Measurements from ENCODE around the gene PXN.
"Not testable (repeated sequence)": the region's sequence is repeated elsewhere in the genome, so short reads cannot be mapped to it uniquely, and the experiment has no call there.

PXN gene

DNA sequence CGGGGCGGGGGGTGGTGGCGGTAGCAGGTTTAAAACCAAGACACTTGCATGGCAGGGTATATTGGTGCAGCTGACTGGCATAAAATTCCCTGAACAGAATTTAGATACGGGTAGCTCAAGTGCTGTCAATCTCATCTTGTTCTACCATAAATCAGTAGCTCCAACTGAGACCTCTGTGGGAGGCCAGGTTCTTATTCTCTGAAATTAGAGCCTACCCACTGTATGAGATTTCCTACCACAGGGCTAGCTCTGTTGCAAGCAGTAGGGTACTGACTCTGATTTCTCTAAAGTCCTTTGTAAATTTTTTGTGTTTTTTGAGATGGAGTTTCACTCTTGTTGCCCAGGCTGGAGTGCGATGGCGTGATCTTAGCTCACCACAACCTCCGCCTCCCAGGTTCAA is 61.4 kb downstream of the PXN start:
- no peak for DNase-seq

DNA sequence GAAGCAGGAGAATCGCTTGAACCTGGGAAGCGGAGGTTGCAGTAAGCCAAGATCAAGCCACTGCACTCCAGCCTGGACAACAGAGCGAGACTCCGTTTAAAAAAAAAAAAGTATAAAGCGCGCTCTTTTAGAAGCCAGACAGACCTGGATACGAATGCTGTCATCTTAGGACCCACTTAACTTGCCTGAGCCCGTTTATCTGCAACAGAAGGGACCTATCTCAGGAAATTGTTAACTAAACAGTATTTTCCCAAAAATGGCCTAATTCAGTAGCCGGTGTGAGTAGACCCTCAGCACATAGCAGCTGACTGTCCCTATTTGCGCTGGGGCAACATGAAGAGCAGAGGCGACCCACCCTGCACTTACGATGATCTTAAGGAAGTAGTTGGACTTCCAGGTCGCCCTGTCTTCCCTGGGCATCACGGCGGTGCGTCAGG is 65.1 kb downstream of the PXN start:
- DNase-seq, result no peak

DNA sequence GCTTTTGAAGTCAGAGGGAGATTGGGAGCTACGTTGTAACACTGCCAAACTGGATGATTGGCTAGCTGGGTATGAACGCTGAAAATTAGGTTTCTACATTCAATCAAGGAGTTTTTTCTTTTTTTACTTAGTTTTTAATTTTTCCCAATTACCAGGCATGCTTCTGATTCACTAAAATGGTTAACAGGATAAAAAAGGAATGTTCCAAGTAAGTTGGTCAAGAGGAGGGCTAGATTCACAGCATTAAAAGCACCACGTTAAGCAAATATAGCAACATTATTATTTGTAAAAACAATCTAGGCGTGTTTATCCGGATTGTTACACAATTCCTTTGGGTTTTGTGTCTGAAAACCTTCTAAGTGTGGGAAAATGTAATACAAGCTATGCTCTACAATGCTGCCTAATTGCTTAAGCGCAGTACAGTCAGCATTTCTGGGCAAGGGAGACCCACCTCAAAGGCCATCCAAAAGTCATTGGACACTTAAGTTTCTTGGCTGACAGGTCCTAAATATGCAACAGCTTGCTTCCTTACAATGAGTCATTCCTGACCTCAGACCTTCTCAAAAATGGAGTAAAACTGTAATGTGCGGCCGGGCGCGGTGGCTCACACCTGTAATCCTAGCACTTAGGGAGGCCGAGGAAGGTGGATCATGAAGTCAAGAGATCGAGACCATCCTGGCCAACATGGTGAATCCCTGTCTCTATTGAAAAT is 65.8 kb downstream of the PXN start:
- no peak for DNase-seq

DNA sequence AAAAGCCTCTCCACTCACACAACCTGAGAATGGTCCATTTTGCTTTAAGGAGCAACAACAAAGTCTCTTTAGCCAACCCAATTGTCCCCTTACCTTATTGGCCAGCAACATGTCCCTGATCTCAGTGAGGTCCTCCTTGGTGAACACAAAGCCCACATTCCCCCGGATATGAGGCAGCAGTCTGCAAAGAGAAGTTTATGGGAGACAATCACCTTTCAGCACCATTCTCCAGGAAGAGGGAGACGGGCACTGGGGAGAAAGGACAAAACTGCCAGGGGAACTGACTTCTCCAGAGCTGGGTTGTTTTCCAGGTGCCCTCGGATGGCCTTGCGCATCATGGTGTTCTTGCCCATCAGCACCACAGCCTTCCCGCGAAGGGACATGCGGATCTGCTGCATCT is 66.5 kb downstream of the PXN start:
- no peak for DNase-seq

DNA sequence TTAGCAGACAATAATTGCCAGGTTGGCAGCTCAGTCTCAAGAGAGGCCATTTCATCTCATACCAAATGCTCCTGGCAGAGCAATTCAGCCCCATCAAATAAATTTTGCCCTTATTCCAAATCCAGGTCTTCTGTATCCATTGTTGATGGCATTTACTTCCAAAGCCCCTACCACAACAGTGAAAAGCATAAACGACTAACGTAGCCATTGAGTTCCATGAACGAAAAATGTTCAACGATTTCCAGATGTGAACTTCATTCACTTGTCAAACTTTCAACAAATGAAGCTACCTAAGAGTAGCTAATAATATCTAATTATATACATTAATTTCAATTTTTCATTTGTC is 68.0 kb downstream of the PXN start:
- DNase-seq, result no peak

DNA sequence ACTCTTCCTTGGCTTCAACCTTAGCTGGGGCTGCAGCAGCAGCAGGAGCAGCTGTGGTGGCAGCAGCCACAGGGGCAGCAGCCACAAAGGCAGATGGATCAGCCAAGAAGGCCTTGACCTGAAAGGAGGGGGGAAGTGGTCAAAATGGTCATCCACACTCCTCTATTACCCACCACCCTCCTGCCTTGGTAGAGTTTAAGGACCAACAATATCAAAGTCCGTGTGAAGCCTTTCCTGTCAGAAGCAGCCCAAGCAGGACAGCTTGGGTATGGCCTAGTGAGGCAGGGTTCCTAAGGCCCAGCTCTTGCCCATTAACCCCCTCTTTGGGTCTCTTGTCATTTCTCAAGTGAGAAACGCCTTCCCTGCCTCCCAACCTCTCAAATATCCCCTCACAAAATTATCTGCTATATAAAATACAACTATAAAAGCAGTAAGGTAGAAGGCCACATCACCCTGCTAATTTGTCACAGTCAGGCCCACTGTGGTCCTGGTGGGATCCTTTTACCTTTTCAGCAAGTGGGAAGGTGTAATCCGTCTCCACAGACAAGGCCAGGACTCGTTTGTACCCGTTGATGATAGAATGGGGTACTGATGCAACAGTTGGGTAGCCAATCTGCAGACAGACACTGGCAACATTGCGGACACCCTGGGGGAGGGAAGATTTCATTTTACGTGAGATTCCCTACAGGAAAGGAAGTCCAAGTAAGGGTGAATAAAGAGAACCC is 68.6 kb downstream of the PXN start:
- not testable (repeated sequence) for DNase-seq

DNA sequence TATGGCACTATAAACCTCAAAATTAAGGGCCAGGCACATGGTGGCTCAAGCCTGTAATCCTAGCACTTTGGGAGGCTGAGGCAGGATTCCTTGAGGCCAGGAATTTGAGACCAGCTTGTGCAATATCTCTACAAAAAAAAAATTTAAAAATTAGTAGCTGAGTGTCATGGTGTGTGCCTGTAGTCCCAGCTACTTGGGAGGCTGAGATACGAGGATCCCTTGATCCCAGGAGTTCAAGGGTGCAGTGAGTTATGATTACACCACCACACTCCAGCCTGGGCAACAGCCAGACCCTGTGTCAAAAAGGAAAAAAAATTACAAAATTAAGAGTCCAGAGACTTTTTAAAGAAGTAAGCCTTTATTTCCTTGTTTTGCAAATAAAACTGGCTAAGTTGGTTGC is 69.2 kb downstream of the PXN start:
- DNase-seq, result no peak

DNA sequence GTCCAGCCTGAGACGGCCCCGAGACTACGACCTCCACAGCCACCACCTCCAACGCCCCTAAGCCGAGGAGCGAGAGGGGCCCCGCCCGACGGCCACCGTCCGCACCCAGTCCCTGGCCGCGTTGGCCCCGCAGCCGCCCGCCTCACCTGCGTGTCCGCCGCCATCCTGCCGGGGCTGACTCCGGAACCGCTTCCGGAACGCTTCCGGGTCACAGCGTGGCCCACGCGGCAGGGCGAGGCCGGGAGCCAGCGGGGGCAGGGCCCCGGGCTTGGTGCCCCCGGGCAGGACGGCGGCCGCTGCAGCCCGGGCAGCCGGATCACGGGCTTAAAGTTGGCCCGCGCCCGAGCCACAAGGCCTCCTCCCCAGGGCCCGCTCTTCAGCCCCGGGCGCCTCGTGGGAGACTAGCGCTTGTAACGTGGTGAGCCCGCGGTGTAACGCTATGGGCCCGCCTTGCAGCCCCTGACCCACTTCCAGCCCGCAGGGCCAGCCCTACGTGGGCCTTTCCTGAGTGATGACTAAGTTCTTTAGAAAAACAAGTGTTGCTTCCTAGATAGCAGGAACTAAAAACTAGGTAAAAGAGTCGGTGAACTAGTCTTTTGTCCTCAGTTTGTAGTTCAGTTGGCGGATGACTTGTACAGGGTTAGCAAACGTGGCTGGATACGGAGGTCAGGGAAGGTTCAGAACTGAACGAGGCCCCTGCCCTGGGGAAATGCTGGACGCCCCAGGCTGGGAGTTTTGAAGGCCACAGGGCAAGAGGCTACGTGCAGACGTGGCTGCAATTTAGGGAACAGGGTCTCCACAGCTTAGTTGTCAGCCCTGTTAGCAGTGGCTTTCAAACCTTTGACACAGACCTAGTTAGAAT is 70.8 kb downstream of the PXN start, which contains the start of gene GCN1:
TSS of gene GCN1 (minus strand) at position 182 of the 862 bp plus-strand sequence. CDS start at position 164, 18 bp downstream.
- peak; percentile 85 for DNase-seq

DNA sequence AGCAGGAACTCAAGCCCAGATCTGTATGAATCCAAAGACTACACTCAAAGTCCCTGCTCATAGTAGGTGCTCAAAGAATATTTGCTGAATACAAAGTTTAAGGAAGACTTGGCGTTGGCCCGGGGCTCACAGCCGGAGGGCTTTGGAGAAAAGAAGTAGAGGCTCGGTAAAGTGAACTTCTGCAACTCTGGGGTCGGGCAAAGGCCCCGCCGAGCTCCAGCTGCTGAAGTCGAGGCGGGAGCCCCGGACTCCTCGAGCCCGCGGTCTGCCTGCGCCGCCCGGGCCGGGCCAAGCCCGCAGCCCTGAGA is 71.3 kb downstream of the PXN start:
- DNase-seq, result no peak

DNA sequence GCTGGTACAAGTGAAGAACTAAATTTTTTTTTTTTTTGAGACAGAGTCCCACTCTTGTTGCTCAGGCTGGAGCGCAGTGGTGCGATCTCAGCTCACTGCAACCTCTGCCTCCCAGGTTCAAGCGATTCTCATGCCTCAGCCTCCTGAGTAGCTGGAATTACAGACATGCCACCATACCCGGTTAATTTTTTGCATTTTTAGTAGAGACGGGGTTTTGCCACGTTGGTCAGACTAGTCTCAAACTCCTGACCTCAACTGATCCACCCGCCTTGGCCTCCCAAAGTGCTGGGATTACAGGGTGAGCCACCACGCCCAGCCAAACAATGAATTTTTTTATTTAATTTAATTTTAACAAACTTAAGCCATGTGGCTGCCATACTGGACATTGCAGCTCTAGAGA is 72.2 kb downstream of the PXN start:
- not testable (repeated sequence) for DNase-seq

DNA sequence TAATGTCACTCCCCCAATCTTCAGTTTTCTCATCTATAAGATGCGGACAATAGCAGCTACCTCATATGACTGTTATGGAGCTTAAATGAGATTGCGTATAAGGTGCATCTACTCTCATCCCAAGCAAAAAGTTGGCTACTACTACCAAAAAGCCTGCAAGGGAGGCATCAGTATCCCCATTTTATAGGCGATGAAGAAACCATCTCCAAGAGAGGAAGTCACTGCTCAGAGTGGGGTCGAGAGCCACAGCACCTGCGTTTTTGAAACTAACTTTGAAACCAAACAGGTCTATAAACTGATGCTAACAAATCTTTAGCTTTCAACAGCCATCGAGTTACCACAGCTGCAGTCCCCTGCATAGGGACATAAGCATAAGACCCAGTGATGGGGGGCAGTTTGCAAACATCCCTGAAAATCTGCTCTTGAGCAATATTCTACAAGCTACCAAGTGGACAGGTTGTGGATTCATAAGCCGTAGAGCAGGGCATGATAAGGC is 74.5 kb downstream of the PXN start:
- no peak for DNase-seq

DNA sequence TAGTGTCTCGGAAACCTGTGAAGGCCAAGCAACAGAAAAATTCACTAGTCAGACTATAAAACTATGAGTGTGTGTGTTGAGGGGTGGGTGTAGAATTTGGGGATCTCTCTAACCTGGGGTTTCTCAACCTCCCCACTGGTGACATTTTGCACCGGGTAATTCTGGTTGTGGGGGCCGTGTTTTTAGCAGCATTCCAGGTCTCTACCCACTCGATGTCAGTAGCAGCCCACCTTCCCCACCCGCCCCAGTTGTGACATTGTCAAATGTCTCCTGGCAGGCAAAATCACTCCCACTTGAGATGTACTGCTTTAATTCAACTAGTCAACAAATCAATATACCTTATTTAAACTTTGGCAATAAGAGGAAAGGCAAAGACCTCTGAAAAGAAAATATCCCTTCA is 75.1 kb downstream of the PXN start:
- no peak for DNase-seq

DNA sequence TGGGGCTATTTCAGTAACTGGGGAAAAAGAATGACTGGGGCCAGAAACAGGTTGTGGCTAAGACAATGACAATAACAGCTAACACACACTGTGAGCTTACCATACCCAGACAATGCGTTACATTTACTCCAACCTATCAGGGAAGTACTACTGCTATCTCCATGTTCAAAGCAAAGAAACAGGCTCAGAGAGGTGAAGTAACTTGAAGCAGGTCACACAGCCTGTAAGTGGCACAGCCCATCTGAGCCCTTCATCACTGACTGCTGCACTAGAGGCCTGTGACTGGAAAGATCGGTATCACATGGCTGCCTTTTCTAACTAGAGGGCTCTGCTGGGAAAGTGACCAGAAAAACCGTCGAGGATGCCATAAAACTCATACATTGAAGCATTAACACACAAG is 78.9 kb downstream of the PXN start:
- no peak for DNase-seq

DNA sequence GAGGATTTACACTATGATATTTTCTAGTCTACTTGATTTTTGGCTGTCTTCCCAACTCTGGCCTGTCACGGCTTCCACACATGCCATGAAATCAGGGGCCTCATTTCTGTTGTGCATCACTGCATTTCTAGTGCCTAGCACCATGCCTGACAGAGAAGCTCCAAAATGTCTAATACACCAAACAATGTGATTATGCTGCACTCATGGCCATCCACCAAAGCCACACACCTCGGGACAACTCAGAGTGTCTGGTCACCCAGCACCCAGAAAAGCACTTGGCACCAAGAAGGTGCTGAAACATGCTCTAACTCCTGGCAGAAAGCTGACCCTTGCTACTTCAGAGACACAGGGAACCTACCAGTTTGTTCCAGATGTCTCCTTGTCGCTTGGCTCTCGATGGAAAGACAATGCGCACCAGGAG is 82.3 kb downstream of the PXN start:
- DNase-seq, result no peak

DNA sequence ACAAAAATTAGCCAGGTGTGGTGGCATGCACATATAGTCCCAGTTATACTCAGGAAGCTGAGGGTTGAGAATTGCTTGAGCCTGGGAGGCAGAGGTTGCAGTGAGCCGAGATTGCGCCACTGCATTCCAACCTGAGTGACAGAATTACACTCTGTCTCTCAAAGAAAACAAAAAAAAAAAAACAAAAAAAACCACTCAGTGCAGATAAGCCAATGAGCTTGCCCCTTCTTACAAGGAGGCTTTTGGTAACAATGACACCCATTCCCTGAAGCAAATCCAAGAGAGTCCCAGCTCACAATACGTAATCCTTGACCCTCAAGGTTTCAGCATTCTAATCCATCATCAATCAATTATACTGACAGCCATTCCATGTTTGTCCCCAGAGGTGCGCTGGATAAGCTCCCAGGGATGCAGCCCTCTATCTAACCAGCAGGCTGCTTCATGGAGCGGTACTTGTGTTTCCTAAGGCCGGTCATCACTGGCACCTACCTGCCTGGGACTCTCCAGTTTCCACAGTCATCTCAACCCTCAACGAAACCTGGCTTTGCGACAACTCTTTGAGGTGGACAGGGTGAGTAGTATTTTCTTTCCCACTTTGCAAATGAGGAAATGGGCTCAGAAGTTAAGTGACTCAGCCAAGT is 83.4 kb downstream of the PXN start:
- DNase-seq, result no peak

DNA sequence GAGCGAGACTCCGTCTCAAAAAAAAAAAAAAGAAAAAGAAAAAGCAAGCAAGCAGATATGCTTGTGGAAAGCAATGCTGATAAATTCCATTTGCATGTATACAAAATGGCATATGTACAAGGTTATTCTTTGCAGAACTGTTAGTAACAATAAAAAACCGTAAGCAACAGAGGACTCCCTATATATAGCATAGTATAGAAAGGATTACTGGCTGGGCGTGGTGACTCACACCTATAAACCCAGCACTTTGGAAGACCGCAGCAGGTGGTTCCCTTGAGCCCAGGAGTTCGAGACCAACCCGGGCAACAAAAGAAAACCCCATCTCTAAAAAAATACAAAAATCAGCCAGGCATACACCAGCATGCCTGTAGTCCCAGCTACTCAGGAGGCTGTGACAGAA is 84.6 kb downstream of the PXN start:
- no peak for DNase-seq

DNA sequence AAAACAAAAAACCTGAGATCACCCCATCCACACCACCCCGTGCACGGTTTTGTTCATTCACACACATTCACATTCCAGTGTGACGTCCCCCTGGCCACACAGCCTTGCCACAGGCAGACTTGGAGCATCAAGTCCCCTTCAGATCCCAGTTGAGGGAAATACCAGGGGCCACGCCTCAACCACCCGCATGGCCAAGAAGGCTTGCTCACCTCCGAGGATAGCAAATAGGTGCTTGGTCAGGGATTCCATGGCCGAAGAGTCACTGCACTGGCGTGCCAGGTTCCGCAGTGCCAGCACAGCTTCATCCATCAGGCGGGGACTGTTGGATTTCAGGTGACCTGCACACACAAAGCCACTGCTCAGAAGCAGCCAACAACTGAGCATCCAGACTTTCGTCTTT is 90.0 kb downstream of the PXN start:
- no peak for DNase-seq

DNA sequence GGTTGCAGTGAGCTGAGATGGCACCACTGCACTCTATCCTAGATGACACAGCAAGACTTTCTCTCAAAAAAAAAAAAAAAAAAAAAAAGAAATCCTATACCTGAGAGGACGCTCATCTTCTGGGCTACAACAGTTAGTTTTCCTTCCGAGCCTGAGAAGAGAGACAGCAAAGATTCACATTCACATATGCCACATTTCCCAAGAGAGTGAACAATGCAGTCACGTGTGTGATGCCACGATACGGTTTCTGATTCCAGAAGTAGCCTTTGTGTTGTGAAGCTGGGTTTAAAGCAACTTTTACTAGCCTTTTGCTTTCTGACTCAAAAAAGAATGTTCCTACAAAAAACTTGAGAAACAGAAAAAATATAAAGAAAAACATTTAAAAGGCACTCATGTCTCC is 90.5 kb downstream of the PXN start:
- DNase-seq, result no peak

DNA sequence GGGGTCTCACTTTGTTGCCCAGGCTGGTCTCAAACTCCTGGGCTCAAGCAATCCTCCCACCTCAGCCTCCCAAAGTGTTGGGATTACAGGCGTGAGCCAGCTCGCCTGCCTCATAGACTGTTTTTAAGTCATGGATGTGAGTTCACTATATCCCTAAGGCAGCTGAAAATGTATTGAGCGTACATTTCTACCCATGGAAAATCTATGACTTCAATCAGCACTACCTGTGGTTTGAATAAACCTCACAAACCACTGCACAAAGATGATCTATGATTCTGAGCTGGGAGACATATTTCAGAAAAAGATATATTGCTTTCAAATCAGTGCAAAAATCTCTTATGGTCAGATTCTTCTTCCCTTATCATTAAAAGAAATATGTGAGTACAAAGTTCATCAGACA is 93.5 kb downstream of the PXN start:
- DNase-seq, result no peak

DNA sequence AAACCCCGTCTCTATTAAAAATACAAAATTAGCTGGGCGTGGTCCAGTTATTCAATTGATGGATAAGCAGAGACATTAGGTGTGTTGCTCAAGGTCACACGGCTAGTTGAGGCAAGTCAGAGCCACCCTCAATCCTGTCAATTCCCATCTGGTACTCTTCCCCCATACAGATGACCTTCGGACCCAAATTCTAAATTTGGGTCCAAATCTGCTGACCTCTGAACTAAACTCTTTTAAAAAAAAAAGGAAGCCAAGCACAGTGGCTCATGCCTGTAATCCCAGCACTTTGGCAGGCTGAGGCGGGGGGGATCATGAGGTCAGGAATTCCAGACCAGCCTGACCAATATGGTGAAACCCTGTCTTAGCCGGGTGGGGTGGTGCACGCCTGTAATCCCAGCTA is 94.9 kb downstream of the PXN start:
- no peak for DNase-seq

DNA sequence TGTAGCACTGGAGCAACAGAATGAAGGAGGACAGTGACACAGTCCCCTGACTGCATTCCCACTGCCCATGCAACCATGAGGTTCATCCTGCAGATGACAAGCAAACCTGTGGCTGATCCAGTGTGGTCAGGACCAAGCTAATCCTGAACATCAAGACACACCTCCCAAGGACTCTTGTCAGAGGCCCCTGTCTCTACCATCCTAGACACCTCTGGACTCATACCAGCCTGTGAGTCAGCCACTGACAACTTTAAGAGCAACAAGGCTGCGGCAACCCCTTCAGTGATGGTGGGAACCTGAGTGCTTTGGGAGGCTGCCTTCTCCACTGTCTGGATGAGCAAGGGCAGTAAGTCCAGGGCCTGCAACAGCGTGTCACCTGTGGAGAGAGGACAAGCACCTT is 95.6 kb downstream of the PXN start:
- no peak for DNase-seq

DNA sequence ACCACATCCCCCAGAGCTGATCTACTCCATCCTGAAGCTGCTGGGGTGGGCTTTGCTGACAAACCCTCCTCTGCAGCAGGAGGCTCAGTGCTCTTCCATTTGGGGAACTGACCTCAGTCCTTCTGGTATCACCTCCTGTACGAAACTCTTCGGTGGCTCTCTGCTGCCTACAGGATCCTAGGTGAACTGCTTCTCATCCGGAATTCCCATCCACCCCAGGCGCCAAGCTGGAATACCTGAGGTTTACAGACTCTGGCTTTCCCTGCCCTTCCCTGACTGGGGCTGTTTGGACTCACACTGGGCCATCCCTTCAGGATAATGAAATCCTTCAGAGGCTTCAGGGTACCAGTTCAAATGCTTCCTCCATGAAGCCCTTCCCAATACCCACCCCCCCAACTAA is 97.2 kb downstream of the PXN start:
- DNase-seq, result no peak

DNA sequence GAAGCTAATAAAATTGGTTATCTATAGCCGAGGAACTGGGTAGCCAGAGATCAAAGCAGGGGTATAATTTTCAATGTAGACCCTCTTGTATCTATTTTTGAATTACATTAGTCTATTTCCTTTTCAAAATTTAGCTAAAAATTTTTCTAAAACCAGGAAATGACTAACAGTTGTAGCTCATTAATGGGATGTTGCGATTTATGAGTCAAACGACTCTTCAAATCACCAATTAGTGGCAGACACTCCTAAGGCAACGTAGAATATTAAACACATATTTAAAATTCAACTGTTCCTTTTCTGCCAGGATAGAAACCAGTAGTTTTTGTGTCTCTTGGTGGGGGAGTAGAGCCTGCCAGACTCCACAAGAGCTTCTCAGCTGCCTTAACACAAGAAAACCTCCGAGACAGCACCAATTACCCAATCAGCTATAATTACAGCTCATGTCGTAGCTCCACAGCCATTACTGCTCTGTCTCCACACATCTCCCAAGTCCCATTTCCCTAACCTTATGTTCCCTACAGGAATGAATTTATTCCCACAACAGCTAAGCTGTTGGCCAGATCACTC is 97.9 kb downstream of the PXN start:
- DNase-seq, result no peak
